H9 (cell line): ENCODE data around the gene NCS1. TPM values are rescaled to one million over a fixed set of nuclear protein-coding genes. Genes with fewer than 3 reads are reported as not detected.

Experiments
- DNase-seq: peaks from one replicate; pipeline ENCODE4 v3.0.0-alpha.2; 2017
- H2AFZ ChIP-seq: one replicate; pipeline ENCODE4 v1.6.1; 2013; ENCODE audit warnings: mild to moderate bottlenecking, low read length, control low read depth, moderate library complexity
- H2AK5ac ChIP-seq: 2 replicates; pipeline ENCODE4 v1.6.1; 2013; ENCODE audit warnings: low read length, control low read depth, mixed read lengths; ENCODE audit not compliant: insufficient read length
- H2BK120ac ChIP-seq: one replicate; pipeline ENCODE4 v1.6.1; 2013; ENCODE audit warnings: low read depth, mild to moderate bottlenecking, low read length, control low read depth, inconsistent platforms; ENCODE audit not compliant: poor library complexity, severe bottlenecking
- H2BK12ac ChIP-seq: 2 replicates; pipeline ENCODE4 v1.6.1; 2013; ENCODE audit warnings: low read length, control low read depth, mixed read lengths, low read depth; ENCODE audit not compliant: insufficient read length
- H2BK15ac ChIP-seq: 2 replicates; pipeline ENCODE4 v1.6.1; 2013; ENCODE audit warnings: low read depth, low read length, control low read depth
- H2BK20ac ChIP-seq: one replicate; pipeline ENCODE4 v1.6.1; 2013; ENCODE audit warnings: low read depth, mild to moderate bottlenecking, low read length, control low read depth, inconsistent platforms; ENCODE audit not compliant: poor library complexity, severe bottlenecking
- H2BK5ac ChIP-seq: 2 replicates; pipeline ENCODE4 v1.6.1; 2013; ENCODE audit warnings: low read length, control low read depth, mixed read lengths; ENCODE audit not compliant: insufficient read length
- H3K14ac ChIP-seq: 2 replicates; pipeline ENCODE4 v1.6.1; 2013; ENCODE audit warnings: low read length, control low read depth; ENCODE audit not compliant: insufficient read depth
- H3K18ac ChIP-seq: 2 replicates; pipeline ENCODE4 v1.6.1; 2013; ENCODE audit warnings: low read depth, mild to moderate bottlenecking, mixed read lengths, low read length, control low read depth; ENCODE audit not compliant: insufficient read length
- H3K23ac ChIP-seq: 2 replicates; pipeline ENCODE4 v1.6.1; 2013; ENCODE audit warnings: low read length, control low read depth, mixed read lengths, low read depth; ENCODE audit not compliant: insufficient read length
- H3K23me2 ChIP-seq: 2 replicates; pipeline ENCODE4 v1.6.1; 2013; ENCODE audit warnings: low read depth, mild to moderate bottlenecking, mixed read lengths, low read length, control low read depth; ENCODE audit not compliant: insufficient read length, poor library complexity, severe bottlenecking
- H3K27ac ChIP-seq: 2 replicates; pipeline ENCODE4 v1.5.1; 2013; ENCODE audit warnings: low read length, control low read depth, mixed read lengths, low read depth; ENCODE audit not compliant: insufficient read length
- H3K27me3 ChIP-seq: 2 replicates; pipeline ENCODE4 v1.6.1; 2013; ENCODE audit warnings: low read length, control low read depth, inconsistent platforms; ENCODE audit not compliant: insufficient read depth
- H3K4ac ChIP-seq: 2 replicates; pipeline ENCODE4 v1.6.1; 2013; ENCODE audit warnings: low read depth, mild to moderate bottlenecking, control low read depth, inconsistent platforms, low read length, moderate library complexity
- H3K4me1 ChIP-seq: 2 replicates; pipeline ENCODE4 v1.6.1; 2013; ENCODE audit warnings: low read length, control low read depth, inconsistent platforms; ENCODE audit not compliant: insufficient read depth
- H3K4me2 ChIP-seq: 2 replicates; pipeline ENCODE4 v1.6.1; 2013; ENCODE audit warnings: low read length, control low read depth, mixed read lengths; ENCODE audit not compliant: insufficient read length, insufficient read depth
- H3K56ac ChIP-seq: 2 replicates; pipeline ENCODE4 v1.6.1; 2013; ENCODE audit warnings: low read depth, mild to moderate bottlenecking, mixed read lengths, low read length, control low read depth; ENCODE audit not compliant: insufficient read length
- H3K79me1 ChIP-seq: 2 replicates; pipeline ENCODE4 v1.6.1; 2013; ENCODE audit warnings: low read depth, mild to moderate bottlenecking, moderate library complexity, low read length, control low read depth, inconsistent platforms; ENCODE audit not compliant: insufficient read depth, poor library complexity, severe bottlenecking
- H3K79me2 ChIP-seq: 2 replicates; pipeline ENCODE4 v1.6.1; 2013; ENCODE audit warnings: low read length, control low read depth, inconsistent platforms; ENCODE audit not compliant: insufficient read depth
- H3K9ac ChIP-seq: 2 replicates; pipeline ENCODE4 v1.6.1; 2013; ENCODE audit warnings: low read length, control low read depth, mixed read lengths; ENCODE audit not compliant: insufficient read length; ENCODE audit errors: extremely low read depth
- H3K9me3 ChIP-seq: one replicate; pipeline ENCODE4 v1.6.1; 2013; ENCODE audit warnings: low read depth, low read length, inconsistent platforms; ENCODE audit not compliant: control insufficient read depth
- H3T11ph ChIP-seq: one replicate; pipeline ENCODE4 v1.6.1; 2013; ENCODE audit warnings: mild to moderate bottlenecking, low read length, control low read depth, inconsistent platforms
- H4K20me1 ChIP-seq: one replicate; pipeline ENCODE4 v1.6.1; 2013; ENCODE audit not compliant: control insufficient read depth, insufficient read length, insufficient read depth
- H4K5ac ChIP-seq: 2 replicates; pipeline ENCODE4 v1.6.1; 2013; ENCODE audit warnings: low read depth, mild to moderate bottlenecking, mixed read lengths, low read length, control low read depth; ENCODE audit not compliant: insufficient read length
- H4K8ac ChIP-seq: replicated peaks from 2 replicates; pipeline ENCODE4 v1.6.1; 2013; ENCODE audit warnings: low read length, control low read depth, mixed read lengths, low read depth; ENCODE audit not compliant: insufficient read length
- H4K91ac ChIP-seq: 2 replicates; pipeline ENCODE4 v1.6.1; 2013; ENCODE audit warnings: low read depth, mild to moderate bottlenecking, moderate library complexity, mixed read lengths, low read length, control low read depth; ENCODE audit not compliant: insufficient read length
- H3K27ac Mint-ChIP-seq, 3 experiments: 2 replicates in 2 of 3; 3 replicates in 1 of 3; pipeline ENCODE4 v1.8.0; 2020 to 2021; ENCODE audit warnings: mixed read lengths in 3 of 3, mild to moderate bottlenecking in 1 of 3, moderate library complexity in 1 of 3
- H3K27me3 Mint-ChIP-seq: 2 replicates; pipeline ENCODE4 v1.8.0; 2021; ENCODE audit warnings: low read depth, mild to moderate bottlenecking, moderate library complexity, mixed read lengths
- H3K36me3 Mint-ChIP-seq, 3 experiments: 2 replicates in 2 of 3; 3 replicates in 1 of 3; pipeline ENCODE4 v1.8.0; 2020 to 2021; ENCODE audit warnings: low read depth in 3 of 3, mixed read lengths in 3 of 3; ENCODE audit not compliant: insufficient read depth in 1 of 3
- H3K4me1 Mint-ChIP-seq, 2 experiments: 2 replicates each; pipeline ENCODE4 v1.8.0; 2020; ENCODE audit warnings: mixed read lengths in 2 of 2
- H3K4me3 Mint-ChIP-seq, 2 experiments: 2 replicates in 1 of 2; 3 replicates in 1 of 2; pipeline ENCODE4 v1.8.0; 2020 to 2021; ENCODE audit warnings: mild to moderate bottlenecking in 2 of 2, mixed read lengths in 2 of 2, moderate library complexity in 1 of 2
- H3K9me3 Mint-ChIP-seq, 2 experiments: 2 replicates in 1 of 2; 3 replicates in 1 of 2; pipeline ENCODE4 v1.8.0; 2020; ENCODE audit warnings: mild to moderate bottlenecking in 2 of 2, mixed read lengths in 2 of 2, moderate library complexity in 1 of 2
- CTCF ChIP-seq: fragments of 200-600 bp; sonication (generic); conservative IDR thresholded peaks from 3 replicates; pipeline ENCODE4 v1.8.0; 2021; ENCODE audit warnings: antibody characterized with exemption, mild to moderate bottlenecking
- WGBS: extraction: QIAGEN DNeasy Blood & Tissue Kit; methylation state at CpG from one replicate; pipeline ENCODE4 v1.1.7; 2013; ENCODE audit warnings: missing lambda C conversion rate, low lambda C conversion rate, mixed read lengths; ENCODE audit not compliant: insufficient read length; ENCODE audit errors: extremely low coverage; 5-methylcytosine and 5-hydroxymethylcytosine counted together
- total RNA-seq: library from RNA; stranded (reverse); gene quantifications from 2 replicates; pipeline ENCODE4 v1.2.1, GENCODE V29; 2021

The NCS1 gene
- total RNA-seq, 1 experiment from 2014 or later: 38.1 TPM

- H2AFZ ChIP-seq: no peak overlapping the region
- TF ChIP-seq CTCF: no peak
- Mint-ChIP-seq H3K9me3 (no peaks in the 10 kb centered on the region), H3K36me3 (peaks cover 0 to 31% (median 6%) of the 10 kb centered on the region in 3 experiments; a peak in 5 of 7 replicates), H3K4me1 (peaks cover 19 to 31% of the 10 kb centered on the region in 2 experiments), H3K27me3 (no peaks in the 10 kb centered on the region; the same call in 1 of the 2 replicates), H3K27ac (peak overlapping the region in 2 of 3 experiments; percentile 51 to 84; a peak in 3 of 7 replicates), H3K4me3 (no peak overlapping the region)
- no peak overlapping the region for H3K23ac ChIP-seq
- no peak overlapping the region for H3K56ac ChIP-seq
- H4K8ac ChIP-seq: no peak overlapping the region
- no peaks in the 10 kb centered on the region for H3K79me2 ChIP-seq
- no peaks in the 10 kb centered on the region for H3K27me3 ChIP-seq
- H3K9ac ChIP-seq: no peak overlapping the region
- H2BK15ac ChIP-seq: no peak overlapping the region
- no peak overlapping the region for H3K4me2 ChIP-seq
- no peak overlapping the region for H2AK5ac ChIP-seq
- no peak overlapping the region for H4K91ac ChIP-seq
- no peak overlapping the region for H2BK120ac ChIP-seq
- H2BK5ac ChIP-seq: no peak overlapping the region
- H3K23me2 ChIP-seq: no peaks in the 10 kb centered on the region
- H3K14ac ChIP-seq: no peak overlapping the region
- H4K20me1 ChIP-seq: no peaks in the 10 kb centered on the region
- no peak for DNase-seq
- H3K79me1 ChIP-seq: no peaks in the 10 kb centered on the region
- H3T11ph ChIP-seq: no peak overlapping the region
- no peaks in the 10 kb centered on the region for H3K9me3 ChIP-seq
- no peak overlapping the region for H2BK20ac ChIP-seq
- WGBS: no CpG with 5 or more reads among the region's 10 CpGs
- no peak overlapping the region for H3K18ac ChIP-seq
- no peak overlapping the region for H3K27ac ChIP-seq
- H4K5ac ChIP-seq: no peak overlapping the region
- H3K4me1 ChIP-seq: peaks cover 2% of the 10 kb centered on the region; the same call in 1 of the 2 replicates
- H3K4ac ChIP-seq: no peak overlapping the region
- no peak overlapping the region for H2BK12ac ChIP-seq
Observed at GRCh38 chr9:130284249-130284625, 112.0 kb downstream of the NCS1 start.
